Measurements from ENCODE around the gene DCC. TPM values are rescaled to one million over a fixed set of nuclear protein-coding genes. Genes with fewer than 3 reads are reported as not detected.
A peak's percentile ranks its signal among the peaks of the same experiment; 100 is the strongest.

Gene DCC
- polyA plus RNA-seq, 6 donors from 2014 or later, result not detected

DNA sequence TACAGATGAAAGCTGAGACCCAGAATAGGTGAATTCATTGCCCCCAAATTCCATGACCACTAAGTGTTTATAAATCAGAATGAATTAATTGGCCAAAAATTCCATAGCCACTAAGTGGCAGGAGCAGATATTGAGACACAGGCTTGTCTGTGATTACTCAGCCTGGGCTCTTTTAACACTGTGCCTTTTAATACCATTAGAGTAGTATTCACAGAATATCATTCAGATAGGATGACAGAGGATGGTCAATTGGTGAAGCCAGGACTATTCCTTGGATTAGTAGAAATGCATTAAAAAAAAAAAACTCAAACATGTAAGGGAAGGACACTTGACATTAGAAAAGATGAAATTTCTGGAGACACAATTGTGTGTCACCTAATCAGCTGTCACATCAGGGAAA lies 698.6 kb downstream of the DCC start:
- Mint-ChIP-seq H3K9me3 (peaks cover 0 to 16% (median 4%) of the 10 kb centered on the region in 7 donors), H3K4me1 (no peaks in the 10 kb centered on the region), H3K4me3 (no peak overlapping the region), H3K36me3 (no peaks in the 10 kb centered on the region), H3K27me3 (no peaks in the 10 kb centered on the region), H3K27ac (no peak overlapping the region)
- ATAC-seq (ENCODE audit: low read depth in 2 of 2) (no peak), DNase-seq (no peak)

DNA sequence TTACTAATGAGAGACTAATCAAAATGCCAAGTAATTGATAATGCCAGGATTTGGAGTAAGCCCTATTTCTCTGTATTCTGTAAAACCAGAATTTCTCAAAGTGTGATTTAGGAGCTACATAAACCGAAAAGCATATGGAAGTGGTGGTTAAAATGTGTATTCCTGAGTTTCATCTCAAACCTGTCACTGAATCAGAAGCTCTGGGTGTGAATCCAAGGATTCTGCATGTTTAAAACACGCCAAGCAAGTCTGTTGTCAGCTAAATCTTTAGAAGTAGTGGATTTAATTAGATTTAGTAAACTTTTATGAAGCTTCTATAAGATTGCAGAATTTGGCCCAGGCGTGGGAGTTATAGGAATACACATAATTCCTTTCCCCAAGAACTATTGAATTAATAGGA lies 700.3 kb downstream of the DCC start:
- Mint-ChIP-seq H3K9me3 (peaks cover 0 to 16% (median 4%) of the 10 kb centered on the region in 7 donors), H3K4me3 (no peak overlapping the region), H3K27ac (no peak overlapping the region), H3K27me3 (no peaks in the 10 kb centered on the region), H3K36me3 (no peaks in the 10 kb centered on the region), H3K4me1 (no peaks in the 10 kb centered on the region)
- no peak for ATAC-seq (ENCODE audit: low read depth in 2 of 2)
- no peak for DNase-seq

DNA sequence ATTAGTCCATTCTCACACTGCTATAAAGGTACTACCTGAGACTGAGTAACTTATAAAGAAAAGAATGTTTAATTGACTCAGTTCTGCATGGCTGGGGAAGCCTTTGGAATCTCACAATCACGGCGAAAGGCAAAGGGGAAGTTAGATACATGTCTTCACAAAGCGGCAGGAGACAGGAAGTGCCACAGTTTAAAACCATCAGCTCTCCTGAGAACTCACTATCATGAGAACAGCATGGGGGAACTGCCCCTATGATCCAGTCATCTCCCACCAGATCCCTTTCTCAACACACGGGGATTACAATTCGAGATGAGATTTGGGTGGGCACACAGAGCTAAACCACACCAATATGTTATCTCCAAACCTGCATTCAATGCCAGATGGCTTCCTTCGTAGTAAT lies 716.1 kb downstream of the DCC start:
- H3K4me3 Mint-ChIP-seq, result no peak overlapping the region
- DNase-seq, result no peak

DNA sequence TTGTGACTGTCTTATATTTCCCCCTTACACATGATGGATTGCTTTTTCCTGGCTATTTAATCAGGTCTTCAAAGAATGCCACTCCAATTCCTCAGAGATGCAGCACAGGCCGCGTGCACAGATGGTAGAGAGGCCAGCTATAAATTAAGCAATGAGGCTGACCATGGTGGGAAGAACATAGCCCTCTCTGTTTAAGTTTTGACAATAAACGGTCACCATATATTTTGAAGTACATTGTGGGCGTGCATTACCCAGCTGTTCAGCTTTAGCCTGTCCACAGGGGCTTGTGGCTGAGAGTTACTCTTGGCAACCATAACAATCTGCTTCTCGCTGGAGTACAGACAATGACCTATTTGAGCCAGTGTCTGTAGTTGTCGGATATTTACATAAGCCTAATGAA lies 730.8 kb downstream of the DCC start:
- H3K36me3 Mint-ChIP-seq, result no peaks in the 10 kb centered on the region
- no peak for ATAC-seq (ENCODE audit: low read depth in 2 of 2)
- H3K4me3 Mint-ChIP-seq, result no peak overlapping the region
- no peak overlapping the region for H3K27ac Mint-ChIP-seq
- H3K4me1 Mint-ChIP-seq, result no peaks in the 10 kb centered on the region
- peaks cover 0 to 3% (median 2%) of the 10 kb centered on the region in 7 donors for H3K9me3 Mint-ChIP-seq
- no peak for DNase-seq
- no peaks in the 10 kb centered on the region for H3K27me3 Mint-ChIP-seq

More for the DNA sequence above, 716.1 kb downstream of the DCC start:
- H3K27ac Mint-ChIP-seq, result peak overlapping the region in 1 of 6 donors; percentile 11
- ATAC-seq (ENCODE audit: low read depth in 2 of 2), result no peak
- H3K4me1 Mint-ChIP-seq, result no peaks in the 10 kb centered on the region
- H3K9me3 Mint-ChIP-seq, result peaks cover 0 to 6% (median 0%) of the 10 kb centered on the region in 7 donors
- H3K27me3 Mint-ChIP-seq, result no peaks in the 10 kb centered on the region
- no peaks in the 10 kb centered on the region for H3K36me3 Mint-ChIP-seq

DNA sequence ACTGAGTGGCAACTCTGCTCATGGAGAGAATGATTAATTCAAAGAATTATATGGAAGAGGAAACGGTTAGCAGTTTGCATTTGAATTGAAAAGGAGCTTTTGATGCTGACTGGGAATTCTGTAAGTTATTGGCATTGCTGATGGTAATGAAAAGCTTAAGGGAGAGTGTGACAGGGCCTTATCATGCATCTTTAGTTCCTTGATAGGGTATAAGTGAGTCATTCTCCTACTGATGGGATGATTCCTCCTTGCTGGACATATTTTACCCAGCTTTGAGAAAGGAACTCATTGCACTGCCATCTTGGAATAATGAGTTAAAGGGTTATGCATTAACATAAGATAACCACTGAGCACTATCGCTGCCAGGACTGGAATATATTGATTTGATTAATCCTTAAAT lies 740.7 kb downstream of the DCC start:
- Mint-ChIP-seq H3K9me3 (peaks cover 0 to 4% (median 0%) of the 10 kb centered on the region in 7 donors), H3K27ac (no peak overlapping the region)

DNA sequence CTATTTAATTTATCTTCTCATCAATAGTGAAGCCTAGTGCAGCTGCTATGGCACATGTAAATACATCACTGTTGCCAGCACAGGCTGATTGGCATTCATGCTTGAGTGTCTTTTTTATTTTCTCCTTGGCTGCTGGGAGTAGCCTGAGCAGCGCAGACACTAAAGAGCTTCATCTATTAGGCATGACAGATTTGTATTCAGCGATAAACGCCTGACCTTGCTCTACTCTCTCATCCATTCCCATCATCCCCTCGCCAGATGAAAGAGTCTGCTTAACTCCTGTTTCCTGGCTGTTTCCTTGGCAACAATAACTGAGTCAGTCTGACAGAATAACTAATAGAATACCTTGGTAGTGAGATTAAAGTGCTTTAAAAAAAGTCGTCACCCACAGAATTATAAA lies 753.6 kb downstream of the DCC start:
- H3K9me3 Mint-ChIP-seq, result peaks cover 0 to 4% (median 0%) of the 10 kb centered on the region in 7 donors

More for the DNA sequence above, 740.7 kb downstream of the DCC start:
- no peak for DNase-seq
- Mint-ChIP-seq H3K27me3 (no peaks in the 10 kb centered on the region), H3K4me3 (no peak overlapping the region), H3K4me1 (no peaks in the 10 kb centered on the region), H3K36me3 (no peaks in the 10 kb centered on the region)
- ATAC-seq (ENCODE audit: low read depth in 2 of 2), result no peak

DNA sequence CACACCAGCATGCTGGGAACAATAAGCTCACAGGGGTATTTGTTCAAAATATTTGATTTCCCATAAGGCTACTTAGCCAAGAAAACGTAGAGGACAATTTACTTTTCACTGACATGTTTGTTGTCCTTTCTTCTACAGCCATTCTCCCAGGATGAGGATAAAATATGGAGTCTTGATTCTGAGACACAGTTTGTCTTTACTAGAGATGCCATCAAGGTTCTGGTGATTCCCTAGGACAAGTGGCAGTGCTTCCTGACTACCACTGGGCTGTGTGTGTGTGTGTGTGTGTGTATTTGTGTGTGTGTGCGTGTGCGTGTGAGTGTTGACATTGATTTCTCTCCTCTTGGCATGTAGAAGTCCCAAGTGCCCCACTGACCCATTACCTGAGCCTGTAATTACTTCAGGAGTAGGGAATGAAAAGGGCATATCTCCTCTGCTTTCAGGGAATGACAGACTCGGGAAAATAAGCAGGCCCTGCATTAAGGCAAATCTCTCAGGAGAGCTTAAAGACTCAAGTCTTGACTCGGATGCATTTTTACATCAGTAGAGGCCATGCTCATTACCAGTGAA lies 761.6 kb downstream of the DCC start:
- no peaks in the 10 kb centered on the region for H3K4me1 Mint-ChIP-seq
- peaks cover 0 to 16% (median 6%) of the 10 kb centered on the region in 7 donors for H3K9me3 Mint-ChIP-seq
- H3K27ac Mint-ChIP-seq, result no peak overlapping the region
- peaks cover 0 to 4% of the 10 kb centered on the region in 2 donors for H3K36me3 Mint-ChIP-seq
- no peak overlapping the region for H3K4me3 Mint-ChIP-seq
- ATAC-seq (ENCODE audit: low read depth in 2 of 2), result no peak
- H3K27me3 Mint-ChIP-seq, result no peaks in the 10 kb centered on the region
- no peak for DNase-seq

More for the DNA sequence above, 753.6 kb downstream of the DCC start:
- no peaks in the 10 kb centered on the region for H3K4me1 Mint-ChIP-seq
- H3K27me3 Mint-ChIP-seq, result no peaks in the 10 kb centered on the region
- H3K4me3 Mint-ChIP-seq, result no peak overlapping the region
- no peak overlapping the region for H3K27ac Mint-ChIP-seq
- no peak for ATAC-seq (ENCODE audit: low read depth in 2 of 2)
- H3K36me3 Mint-ChIP-seq, result no peaks in the 10 kb centered on the region
- DNase-seq, result no peak

DNA sequence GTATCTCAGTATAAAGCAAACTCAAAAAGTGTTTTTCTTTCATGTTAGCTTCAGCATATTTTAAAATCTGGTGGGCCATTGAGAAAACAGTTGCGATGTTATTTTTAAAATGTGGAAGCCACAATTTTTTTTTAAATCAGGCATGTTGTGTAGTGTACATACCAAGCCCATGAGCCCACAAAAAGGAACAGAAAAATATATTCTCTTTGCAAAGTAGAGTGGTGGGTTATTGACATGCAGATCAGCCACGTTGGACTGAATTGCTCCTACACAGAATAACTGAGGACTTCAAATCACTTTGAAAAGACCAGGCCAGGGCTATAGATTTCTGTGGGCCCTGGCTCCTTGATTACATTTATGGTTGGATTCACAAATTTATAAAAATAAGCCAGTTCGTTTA lies 774.4 kb downstream of the DCC start:
- H3K9me3 Mint-ChIP-seq, result peaks cover 0 to 8% (median 5%) of the 10 kb centered on the region in 7 donors
- no peaks in the 10 kb centered on the region for H3K27me3 Mint-ChIP-seq

DNA sequence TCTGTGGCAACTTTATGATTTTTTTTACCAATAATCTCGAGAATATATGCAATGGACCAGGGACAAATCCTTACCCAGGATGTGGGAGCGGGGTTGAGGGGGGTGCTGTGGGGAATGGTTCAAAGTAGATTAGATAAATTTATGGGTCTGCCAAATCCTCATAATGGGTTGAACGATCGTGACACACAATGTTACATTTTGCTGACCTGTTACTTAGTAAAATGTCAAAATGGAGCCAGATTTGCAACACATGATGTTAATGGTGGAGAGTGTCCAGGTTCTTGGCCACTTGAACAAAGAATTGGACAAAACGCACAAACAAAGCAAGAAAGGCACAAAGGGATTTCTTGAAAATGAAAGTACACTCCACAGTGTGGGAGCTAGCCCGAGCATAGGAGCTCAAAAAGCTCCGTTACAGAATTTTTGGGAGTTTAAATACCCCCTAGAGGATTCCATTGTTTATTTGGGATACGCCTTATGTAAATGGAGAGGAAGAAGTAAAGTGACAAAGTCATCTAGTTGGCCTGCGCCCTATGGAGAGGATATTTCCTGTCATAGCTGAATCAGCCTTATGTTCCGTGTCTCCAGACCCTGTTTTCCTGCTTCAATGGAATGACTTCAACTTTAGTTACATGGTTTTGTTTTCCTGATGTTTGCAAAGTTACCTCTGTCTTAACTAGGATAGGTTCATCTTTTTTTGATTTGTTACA lies 776.0 kb downstream of the DCC start:
- no peaks in the 10 kb centered on the region for H3K4me1 Mint-ChIP-seq
- H3K36me3 Mint-ChIP-seq, result no peaks in the 10 kb centered on the region
- no peak overlapping the region for H3K27ac Mint-ChIP-seq
- no peaks in the 10 kb centered on the region for H3K27me3 Mint-ChIP-seq
- H3K9me3 Mint-ChIP-seq, result peaks cover 0 to 8% (median 4%) of the 10 kb centered on the region in 7 donors
- H3K4me3 Mint-ChIP-seq, result no peak overlapping the region
- no peak for DNase-seq
- no peak for ATAC-seq (ENCODE audit: low read depth in 2 of 2)

More for the DNA sequence above, 774.4 kb downstream of the DCC start:
- DNase-seq, result no peak
- no peak overlapping the region for H3K4me3 Mint-ChIP-seq
- H3K4me1 Mint-ChIP-seq, result no peaks in the 10 kb centered on the region
- ATAC-seq (ENCODE audit: low read depth in 2 of 2), result no peak
- no peak overlapping the region for H3K27ac Mint-ChIP-seq
- no peaks in the 10 kb centered on the region for H3K36me3 Mint-ChIP-seq

DNA sequence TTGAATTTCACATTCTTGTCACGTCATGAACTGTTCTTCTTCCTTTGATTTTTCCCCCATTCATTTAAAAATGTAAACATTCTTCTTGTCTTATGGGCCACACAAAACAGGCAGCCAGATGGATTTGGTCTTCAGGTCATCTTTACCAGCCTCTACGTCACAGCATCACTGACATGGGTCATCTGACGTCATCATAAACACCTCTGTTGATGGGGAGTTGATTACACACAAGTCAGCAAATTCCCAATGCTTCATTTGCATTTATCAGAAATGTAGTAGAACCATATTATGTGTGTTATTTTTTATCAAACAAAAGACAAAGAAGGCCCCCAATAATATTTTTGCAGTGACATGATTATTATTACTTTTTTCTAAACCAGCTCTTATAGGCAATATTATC lies 777.9 kb downstream of the DCC start:
- Mint-ChIP-seq H3K27me3 (no peaks in the 10 kb centered on the region), H3K4me1 (no peaks in the 10 kb centered on the region), H3K4me3 (no peak overlapping the region), H3K9me3 (peaks cover 0 to 9% (median 4%) of the 10 kb centered on the region in 7 donors), H3K36me3 (no peaks in the 10 kb centered on the region), H3K27ac (no peak overlapping the region)
- ATAC-seq (ENCODE audit: low read depth in 2 of 2) (no peak), DNase-seq (no peak)

DNA sequence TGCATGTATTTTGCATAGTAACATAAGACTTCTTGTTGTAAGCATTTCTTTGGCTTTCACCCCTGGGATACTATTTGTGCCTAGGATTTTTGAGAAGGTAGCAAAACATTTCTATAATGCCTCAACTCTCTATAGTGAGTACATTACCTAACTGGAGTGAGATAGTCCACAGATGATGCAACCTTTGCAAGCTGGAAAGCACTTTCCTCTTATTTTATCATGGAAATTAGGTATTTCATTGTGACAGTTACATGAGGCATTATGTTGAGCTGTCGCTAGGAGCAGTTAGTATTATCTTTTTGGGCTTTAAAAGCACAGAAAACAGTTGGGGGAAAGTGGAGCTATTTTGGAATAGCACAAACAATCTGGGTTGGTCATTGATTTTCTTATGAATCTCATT lies 786.2 kb downstream of the DCC start:
- Mint-ChIP-seq H3K9me3 (peaks cover 0 to 9% (median 4%) of the 10 kb centered on the region in 7 donors), H3K27ac (no peak overlapping the region), H3K27me3 (no peaks in the 10 kb centered on the region), H3K4me3 (no peak overlapping the region), H3K4me1 (no peaks in the 10 kb centered on the region), H3K36me3 (no peaks in the 10 kb centered on the region)
- no peak for DNase-seq
- ATAC-seq (ENCODE audit: low read depth in 2 of 2), result no peak

DNA sequence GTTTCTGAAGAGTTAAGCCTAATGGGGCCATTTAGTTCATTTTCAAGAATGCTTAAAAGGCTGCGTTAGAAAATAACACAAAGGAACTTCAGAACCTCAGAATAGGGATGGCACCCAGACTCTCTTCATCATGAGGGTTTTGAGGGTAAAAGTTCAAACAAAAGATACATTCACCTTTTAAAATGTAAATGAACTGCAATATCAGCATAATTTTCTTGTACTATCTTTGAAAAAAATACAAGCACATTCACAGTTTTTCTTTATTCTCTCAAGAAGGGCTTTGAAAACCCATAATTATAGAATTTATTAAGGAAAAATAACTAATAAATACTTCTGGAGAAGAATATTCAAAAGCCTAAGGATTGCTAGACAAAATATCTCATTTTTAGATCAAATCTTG lies 791.0 kb downstream of the DCC start:
- Mint-ChIP-seq H3K36me3 (no peaks in the 10 kb centered on the region), H3K27me3 (no peaks in the 10 kb centered on the region), H3K27ac (peak overlapping the region in 1 of 6 donors; percentile 6), H3K4me3 (no peak overlapping the region), H3K4me1 (no peaks in the 10 kb centered on the region), H3K9me3 (peaks cover 0 to 6% (median 2%) of the 10 kb centered on the region in 7 donors)
- ATAC-seq (ENCODE audit: low read depth in 2 of 2) (no peak), DNase-seq (no peak)

DNA sequence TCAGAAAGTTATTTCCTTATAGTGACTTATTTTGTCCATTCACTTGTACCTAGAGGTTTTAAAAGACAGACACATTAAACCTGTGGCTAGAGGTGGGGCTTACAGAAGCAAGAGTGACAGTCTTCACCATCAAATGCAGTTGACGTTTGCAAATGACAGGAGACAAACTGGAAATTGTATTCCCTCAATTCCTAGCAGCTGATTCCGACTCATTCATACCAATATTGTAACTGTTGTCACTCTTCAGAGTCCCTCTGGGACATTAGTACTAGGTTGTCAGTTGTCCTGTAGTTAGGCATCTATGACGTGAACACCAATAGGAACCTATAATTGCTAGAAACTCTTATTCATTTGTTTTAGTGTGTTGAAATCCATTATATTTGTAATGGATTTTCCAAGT lies 794.7 kb downstream of the DCC start:
- H3K4me3 Mint-ChIP-seq, result no peak overlapping the region
- DNase-seq (no peak), ATAC-seq (ENCODE audit: low read depth in 2 of 2) (no peak)
- no peaks in the 10 kb centered on the region for H3K27me3 Mint-ChIP-seq
- H3K36me3 Mint-ChIP-seq, result no peaks in the 10 kb centered on the region
- H3K9me3 Mint-ChIP-seq, result peaks cover 0 to 8% (median 3%) of the 10 kb centered on the region in 7 donors
- no peaks in the 10 kb centered on the region for H3K4me1 Mint-ChIP-seq
- H3K27ac Mint-ChIP-seq, result no peak overlapping the region

DNA sequence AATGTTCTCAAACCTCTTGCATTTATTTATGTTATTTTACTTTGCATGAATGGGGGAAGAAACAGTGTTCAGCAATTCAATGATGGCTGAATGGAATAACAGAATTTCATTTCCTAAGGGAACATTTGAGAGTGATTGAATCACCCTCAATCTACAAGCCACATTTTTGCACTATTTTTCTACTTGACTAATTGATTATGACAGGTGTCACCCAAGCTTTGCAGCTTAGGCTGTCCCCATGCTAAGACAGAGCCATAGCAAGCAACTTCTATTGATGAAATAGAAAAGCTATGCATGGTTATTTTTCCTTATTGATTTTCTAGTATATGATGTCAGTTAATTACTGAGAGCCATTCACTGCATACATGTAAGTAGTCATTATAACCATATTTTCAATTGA lies 795.7 kb downstream of the DCC start:
- H3K4me3 Mint-ChIP-seq, result no peak overlapping the region
- DNase-seq (no peak), ATAC-seq (ENCODE audit: low read depth in 2 of 2) (no peak)
- H3K27ac Mint-ChIP-seq, result no peak overlapping the region
- no peaks in the 10 kb centered on the region for H3K36me3 Mint-ChIP-seq
- no peaks in the 10 kb centered on the region for H3K4me1 Mint-ChIP-seq
- H3K27me3 Mint-ChIP-seq, result no peaks in the 10 kb centered on the region
- H3K9me3 Mint-ChIP-seq, result peaks cover 0 to 6% (median 3%) of the 10 kb centered on the region in 7 donors
